Measurements from ENCODE around the gene TTC12.

TTC12 gene

DNA sequence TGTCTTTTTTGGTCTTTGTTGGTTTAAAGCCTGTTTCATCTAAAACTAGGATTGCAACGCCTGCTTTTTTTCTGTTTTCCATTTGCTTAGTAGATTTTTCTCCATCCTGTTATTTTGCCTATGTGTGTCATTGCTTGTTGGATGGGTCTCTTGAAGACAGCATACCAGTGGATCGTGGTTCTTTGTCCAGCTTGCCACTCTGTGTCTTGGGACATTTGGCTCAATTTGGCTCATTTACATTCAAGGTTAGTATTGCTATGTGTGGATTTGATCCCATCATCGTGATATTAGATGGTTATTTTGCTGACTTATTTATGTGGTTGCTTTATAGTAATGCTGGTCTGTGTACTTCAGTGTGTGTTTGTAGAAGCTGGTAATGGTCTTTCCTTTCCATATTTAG is 41.8 kb downstream of the TTC12 start:
- Histone ChIP-seq H3K27me3 (replicated peaks; ENCODE audit: control insufficient read depth, insufficient read depth, low read length) (no peaks in the 10 kb centered on the region), H3K9me3 (ENCODE audit: control insufficient read depth, low read length) (peaks cover 27% of the 10 kb centered on the region), H3K4me3 (ENCODE audit: low read length) (no peak overlapping the region), H3K36me3 (ENCODE audit: control insufficient read depth, insufficient read depth, low read length, severe bottlenecking) (peaks cover 11% of the 10 kb centered on the region), H3K9ac (ENCODE audit: low read length) (no peak overlapping the region), H3K4me1 (ENCODE audit: control insufficient read depth, insufficient read depth, low read length) (no peaks in the 10 kb centered on the region)
- DNase-seq (ENCODE audit: low read depth) = no peak

DNA sequence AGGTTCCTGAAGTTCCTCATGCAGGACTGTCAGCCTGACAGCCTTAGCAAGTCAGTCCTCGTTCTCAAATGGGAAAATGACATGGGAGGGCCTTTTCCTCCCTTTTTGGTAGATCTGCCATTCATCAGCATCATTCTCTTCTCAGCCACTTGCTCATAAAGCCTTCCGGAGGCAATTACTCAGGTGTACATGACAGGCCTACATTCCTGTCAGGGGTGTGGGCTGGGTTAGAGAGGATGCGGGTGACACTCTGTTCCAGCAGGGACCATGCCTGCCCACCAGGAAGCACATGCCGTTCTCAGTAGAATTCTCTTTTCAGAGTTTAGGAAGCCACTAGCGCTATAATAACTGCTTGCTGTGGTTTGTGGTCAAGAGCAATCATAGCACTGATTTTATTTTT is 49.0 kb downstream of the TTC12 start:
- Histone ChIP-seq H3K27me3 (replicated peaks; ENCODE audit: control insufficient read depth, insufficient read depth, low read length) (no peaks in the 10 kb centered on the region), H3K9me3 (ENCODE audit: control insufficient read depth, low read length) (no peaks in the 10 kb centered on the region), H3K9ac (ENCODE audit: low read length) (no peak overlapping the region), H3K36me3 (ENCODE audit: control insufficient read depth, insufficient read depth, low read length, severe bottlenecking) (peaks cover 15% of the 10 kb centered on the region), H3K4me1 (ENCODE audit: control insufficient read depth, insufficient read depth, low read length) (no peaks in the 10 kb centered on the region), H3K4me3 (ENCODE audit: low read length) (no peak overlapping the region)
- DNase-seq (ENCODE audit: low read depth) = no peak

DNA sequence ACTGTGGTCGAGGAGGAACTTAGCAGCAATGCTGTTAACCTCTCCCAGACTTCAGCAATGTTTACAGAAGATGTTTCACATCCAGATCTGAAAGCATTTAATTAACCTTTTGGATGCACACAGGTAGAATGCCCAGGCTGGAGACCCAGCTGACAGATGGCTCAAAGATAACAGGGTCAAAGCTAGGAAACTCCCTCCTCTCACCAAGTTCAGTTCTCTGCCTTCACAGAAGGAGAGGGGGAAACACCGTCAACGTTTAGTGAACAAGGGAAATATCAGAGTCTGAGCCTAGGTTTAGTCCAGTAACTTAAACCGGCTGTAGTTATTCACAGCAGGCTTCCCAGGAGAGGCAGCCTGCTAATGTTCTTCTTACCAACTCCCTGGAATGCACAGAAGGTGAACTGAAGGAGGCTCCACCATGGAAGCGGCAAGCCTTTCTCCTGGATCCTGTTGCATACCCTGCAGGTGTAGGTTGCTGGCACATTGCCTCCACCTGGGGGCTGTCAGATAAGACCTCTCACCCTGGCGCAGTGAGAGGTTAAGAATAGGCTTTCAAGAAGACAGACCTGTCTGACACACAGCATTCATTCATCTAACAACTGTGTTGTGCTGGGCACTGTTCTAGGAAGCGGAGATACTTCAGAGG is 49.7 kb downstream of the TTC12 start:
- H3K4me3 ChIP-seq (ENCODE audit: low read length) = no peak overlapping the region
- no peak for DNase-seq (ENCODE audit: low read depth)
- H3K9me3 ChIP-seq (ENCODE audit: control insufficient read depth, low read length) = no peaks in the 10 kb centered on the region
- H3K4me1 ChIP-seq (ENCODE audit: control insufficient read depth, insufficient read depth, low read length) = no peaks in the 10 kb centered on the region
- H3K9ac ChIP-seq (ENCODE audit: low read length) = no peak overlapping the region
- H3K27me3 ChIP-seq (replicated peaks; ENCODE audit: control insufficient read depth, insufficient read depth, low read length) = no peaks in the 10 kb centered on the region
- H3K36me3 ChIP-seq (ENCODE audit: control insufficient read depth, insufficient read depth, low read length, severe bottlenecking) = peaks cover 15% of the 10 kb centered on the region

DNA sequence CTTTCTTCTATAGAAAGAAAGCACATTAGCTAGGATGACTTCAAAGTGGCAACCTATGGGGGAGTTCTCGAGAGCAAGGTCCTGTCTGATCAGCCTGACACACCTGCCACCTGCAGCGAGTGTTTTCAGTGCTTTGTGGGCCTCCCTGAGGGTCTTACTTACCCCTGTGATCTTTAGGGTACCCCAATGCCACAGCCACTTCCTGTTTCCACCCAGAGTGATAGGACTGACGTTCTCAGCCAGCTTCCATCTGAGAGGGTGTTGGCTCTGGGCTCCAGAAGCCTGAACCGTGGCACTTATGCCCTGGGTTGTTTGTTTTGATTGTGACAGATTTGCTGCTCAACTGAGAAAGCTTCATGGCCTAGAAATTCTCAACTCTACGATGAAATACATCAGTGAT is 51.5 kb downstream of the TTC12 start:
- Histone ChIP-seq H3K9me3 (ENCODE audit: control insufficient read depth, low read length) (no peaks in the 10 kb centered on the region), H3K9ac (ENCODE audit: low read length) (no peak overlapping the region), H3K27me3 (replicated peaks; ENCODE audit: control insufficient read depth, insufficient read depth, low read length) (no peaks in the 10 kb centered on the region), H3K36me3 (ENCODE audit: control insufficient read depth, insufficient read depth, low read length, severe bottlenecking) (peaks cover 15% of the 10 kb centered on the region), H3K4me3 (ENCODE audit: low read length) (no peak overlapping the region), H3K4me1 (ENCODE audit: control insufficient read depth, insufficient read depth, low read length) (no peaks in the 10 kb centered on the region)
- DNase-seq (ENCODE audit: low read depth) = no peak

DNA sequence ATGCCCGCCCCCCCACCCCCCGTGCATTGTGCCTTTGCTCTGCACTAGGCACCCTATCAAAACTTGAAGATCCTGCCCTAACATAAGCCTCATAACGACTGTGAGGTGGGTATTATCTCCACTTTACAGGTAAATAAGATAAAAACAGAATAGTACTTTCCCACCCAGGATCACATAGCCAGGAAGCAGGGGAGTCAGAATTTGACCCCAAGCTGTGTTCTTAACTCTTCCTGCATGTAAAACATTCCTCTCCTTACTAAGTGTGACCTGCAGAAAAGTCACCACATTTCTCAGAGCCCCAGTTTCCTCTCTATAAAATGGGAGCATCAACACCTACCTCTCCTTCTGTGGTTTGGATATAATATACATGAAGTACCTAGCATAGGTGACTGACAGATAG is 55.0 kb downstream of the TTC12 start:
- Histone ChIP-seq H3K36me3 (ENCODE audit: control insufficient read depth, insufficient read depth, low read length, severe bottlenecking) (peaks cover 6% of the 10 kb centered on the region), H3K9me3 (ENCODE audit: control insufficient read depth, low read length) (no peaks in the 10 kb centered on the region), H3K27me3 (replicated peaks; ENCODE audit: control insufficient read depth, insufficient read depth, low read length) (no peaks in the 10 kb centered on the region), H3K4me3 (ENCODE audit: low read length) (no peak overlapping the region), H3K4me1 (ENCODE audit: control insufficient read depth, insufficient read depth, low read length) (peaks cover 11% of the 10 kb centered on the region), H3K9ac (ENCODE audit: low read length) (no peak overlapping the region)
- DNase-seq (ENCODE audit: low read depth) = no peak

DNA sequence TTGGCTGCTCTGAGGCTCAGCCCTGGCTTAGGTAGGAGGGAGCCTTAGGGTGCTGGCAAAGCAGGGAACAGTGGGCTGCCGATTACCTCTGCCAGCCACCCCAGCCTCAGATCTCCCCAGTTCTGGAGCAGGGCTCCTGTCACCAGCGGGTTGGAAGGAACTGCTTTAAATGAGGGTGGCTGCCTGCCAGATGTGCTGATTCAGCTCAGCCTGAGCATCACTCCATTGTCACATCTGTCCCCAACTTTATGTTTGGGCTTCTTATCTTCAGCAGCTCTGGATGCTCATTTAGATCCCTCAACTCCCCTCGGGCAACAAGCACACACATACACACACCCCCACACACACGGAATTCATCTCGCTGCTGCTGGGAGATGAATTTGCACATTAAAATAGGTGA is 56.3 kb downstream of the TTC12 start:
- Histone ChIP-seq H3K4me1 (ENCODE audit: control insufficient read depth, insufficient read depth, low read length) (peaks cover 11% of the 10 kb centered on the region), H3K36me3 (ENCODE audit: control insufficient read depth, insufficient read depth, low read length, severe bottlenecking) (no peaks in the 10 kb centered on the region)

DNA sequence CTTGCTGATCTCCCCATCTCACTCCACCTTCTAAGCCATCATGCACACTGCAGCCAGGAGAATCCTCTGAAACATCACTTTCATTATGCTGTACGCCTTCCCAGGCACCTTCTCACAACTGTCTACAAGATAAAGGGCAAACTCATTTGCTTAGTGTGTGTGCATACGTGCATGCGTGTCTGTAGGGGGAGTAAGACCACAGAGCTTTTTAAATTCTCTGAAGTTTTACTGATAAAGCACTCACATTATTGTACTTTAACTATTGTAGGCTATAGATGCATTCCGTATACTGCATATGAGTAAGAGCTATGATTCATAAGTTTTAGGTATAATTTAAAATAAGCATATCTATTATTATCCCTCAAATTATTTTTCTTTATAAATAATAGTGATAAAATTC is 57.9 kb downstream of the TTC12 start:
- Histone ChIP-seq H3K36me3 (ENCODE audit: control insufficient read depth, insufficient read depth, low read length, severe bottlenecking) (no peaks in the 10 kb centered on the region), H3K9me3 (ENCODE audit: control insufficient read depth, low read length) (no peaks in the 10 kb centered on the region), H3K27me3 (replicated peaks; ENCODE audit: control insufficient read depth, insufficient read depth, low read length) (no peaks in the 10 kb centered on the region), H3K4me1 (ENCODE audit: control insufficient read depth, insufficient read depth, low read length) (peaks cover 11% of the 10 kb centered on the region), H3K9ac (ENCODE audit: low read length) (no peak overlapping the region), H3K4me3 (ENCODE audit: low read length) (no peak overlapping the region)
- no peak for DNase-seq (ENCODE audit: low read depth)

More for the DNA sequence above, 56.3 kb downstream of the TTC12 start:
- Histone ChIP-seq H3K27me3 (replicated peaks; ENCODE audit: control insufficient read depth, insufficient read depth, low read length) (no peaks in the 10 kb centered on the region), H3K9me3 (ENCODE audit: control insufficient read depth, low read length) (no peaks in the 10 kb centered on the region), H3K4me3 (ENCODE audit: low read length) (no peak overlapping the region), H3K9ac (ENCODE audit: low read length) (no peak overlapping the region)
- no peak for DNase-seq (ENCODE audit: low read depth)

DNA sequence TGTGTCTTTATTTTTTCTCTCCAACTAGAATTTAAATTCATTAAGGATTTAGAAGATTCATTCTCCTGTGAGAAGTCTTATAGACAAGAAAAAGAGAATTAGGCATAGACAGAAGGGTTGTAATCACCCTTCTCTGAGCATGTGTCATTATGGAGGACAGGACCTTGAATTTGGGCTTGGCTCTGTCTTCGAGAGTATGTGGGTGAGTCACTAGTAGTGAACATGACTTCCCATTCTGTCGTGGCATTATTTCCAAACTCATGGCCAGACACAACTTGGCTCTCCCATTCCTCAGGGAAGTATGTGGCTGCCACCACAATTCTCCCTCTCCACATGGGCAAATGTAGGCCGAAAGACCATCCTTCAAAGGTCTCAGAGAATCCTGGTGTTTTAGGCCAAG is 58.9 kb downstream of the TTC12 start:
- Histone ChIP-seq H3K9me3 (ENCODE audit: control insufficient read depth, low read length) (no peaks in the 10 kb centered on the region), H3K36me3 (ENCODE audit: control insufficient read depth, insufficient read depth, low read length, severe bottlenecking) (no peaks in the 10 kb centered on the region), H3K27me3 (replicated peaks; ENCODE audit: control insufficient read depth, insufficient read depth, low read length) (no peaks in the 10 kb centered on the region), H3K9ac (ENCODE audit: low read length) (no peak overlapping the region), H3K4me3 (ENCODE audit: low read length) (no peak overlapping the region), H3K4me1 (ENCODE audit: control insufficient read depth, insufficient read depth, low read length) (peaks cover 19% of the 10 kb centered on the region)
- DNase-seq (ENCODE audit: low read depth) = peak; percentile 17

DNA sequence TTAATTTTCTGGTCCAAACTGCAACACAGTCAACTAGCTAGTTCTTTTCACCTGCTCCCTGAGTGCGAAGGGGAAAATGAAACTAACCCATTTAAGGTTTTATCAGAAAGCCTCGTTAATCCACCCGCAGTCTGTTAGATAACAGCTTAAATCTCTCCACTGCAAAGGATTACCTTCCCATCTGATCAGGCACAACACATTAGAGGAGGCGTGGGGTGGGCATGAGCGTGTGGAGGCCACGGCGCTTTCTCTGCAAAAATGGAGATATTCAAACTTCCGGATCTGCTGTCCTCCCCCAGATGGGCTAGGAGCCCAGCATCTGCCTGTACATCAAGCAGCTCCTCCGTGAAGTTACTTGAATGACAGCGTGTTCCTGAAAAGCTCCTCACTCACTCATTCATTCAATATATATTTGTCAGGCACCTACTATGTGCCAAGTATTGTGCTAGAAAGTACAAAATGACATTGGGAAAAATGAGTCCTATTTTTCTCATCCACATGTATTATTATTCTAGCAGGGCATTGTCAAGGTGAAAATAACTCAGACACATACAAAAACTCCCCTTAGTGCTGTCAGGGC is 59.7 kb downstream of the TTC12 start:
- no peaks in the 10 kb centered on the region for H3K27me3 ChIP-seq (replicated peaks; ENCODE audit: control insufficient read depth, insufficient read depth, low read length)
- DNase-seq (ENCODE audit: low read depth) = no peak
- H3K9me3 ChIP-seq (ENCODE audit: control insufficient read depth, low read length) = no peaks in the 10 kb centered on the region
- no peak overlapping the region for H3K9ac ChIP-seq (ENCODE audit: low read length)
- H3K36me3 ChIP-seq (ENCODE audit: control insufficient read depth, insufficient read depth, low read length, severe bottlenecking) = no peaks in the 10 kb centered on the region
- no peak overlapping the region for H3K4me3 ChIP-seq (ENCODE audit: low read length)
- peaks cover 20% of the 10 kb centered on the region for H3K4me1 ChIP-seq (ENCODE audit: control insufficient read depth, insufficient read depth, low read length)

DNA sequence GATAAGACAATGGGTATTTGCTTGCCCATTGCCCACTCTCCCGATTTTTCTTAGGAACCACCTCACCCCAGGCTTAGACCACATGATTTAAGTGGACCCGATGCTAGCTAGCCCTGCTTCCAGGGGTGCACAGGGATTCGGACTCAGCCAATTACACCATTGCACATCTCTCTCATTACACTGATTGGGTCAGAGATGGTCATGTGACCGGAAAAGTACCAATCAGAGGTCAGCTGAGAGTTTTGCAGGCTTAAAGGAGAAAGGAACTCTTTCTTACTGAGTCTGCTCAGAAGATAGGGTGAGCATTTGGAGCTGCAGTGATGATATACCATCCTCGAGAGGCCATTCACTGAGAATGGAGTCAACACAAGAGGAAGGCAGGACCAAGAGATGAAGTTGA is 61.0 kb downstream of the TTC12 start:
- peaks cover 20% of the 10 kb centered on the region for H3K4me1 ChIP-seq (ENCODE audit: control insufficient read depth, insufficient read depth, low read length)
- no peaks in the 10 kb centered on the region for H3K36me3 ChIP-seq (ENCODE audit: control insufficient read depth, insufficient read depth, low read length, severe bottlenecking)
- H3K9ac ChIP-seq (ENCODE audit: low read length) = no peak overlapping the region
- H3K27me3 ChIP-seq (replicated peaks; ENCODE audit: control insufficient read depth, insufficient read depth, low read length) = no peaks in the 10 kb centered on the region
- no peaks in the 10 kb centered on the region for H3K9me3 ChIP-seq (ENCODE audit: control insufficient read depth, low read length)
- no peak overlapping the region for H3K4me3 ChIP-seq (ENCODE audit: low read length)
- no peak for DNase-seq (ENCODE audit: low read depth)

DNA sequence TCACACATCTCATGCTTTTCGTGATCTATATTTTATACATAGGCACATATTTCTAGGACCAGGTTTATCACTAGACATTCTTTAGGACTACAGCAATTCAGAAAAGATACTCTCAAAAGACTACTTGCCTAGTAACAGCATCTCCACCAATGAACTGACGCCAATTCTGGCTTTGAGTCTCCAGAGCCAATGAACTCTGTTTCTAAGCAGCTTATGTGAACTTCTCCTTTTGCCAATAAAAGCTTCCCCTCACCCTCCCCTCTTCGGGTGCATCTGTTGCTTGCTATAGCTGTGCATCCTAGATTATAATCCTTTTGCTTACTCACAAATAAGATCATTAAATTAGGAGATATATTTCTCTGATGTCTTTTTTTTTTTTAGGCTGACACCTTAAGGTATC is 61.8 kb downstream of the TTC12 start:
- H3K9me3 ChIP-seq (ENCODE audit: control insufficient read depth, low read length) = no peaks in the 10 kb centered on the region
- no peak overlapping the region for H3K9ac ChIP-seq (ENCODE audit: low read length)
- H3K4me3 ChIP-seq (ENCODE audit: low read length) = no peak overlapping the region
- peak; percentile 4 for DNase-seq (ENCODE audit: low read depth)
- no peaks in the 10 kb centered on the region for H3K36me3 ChIP-seq (ENCODE audit: control insufficient read depth, insufficient read depth, low read length, severe bottlenecking)
- peaks cover 20% of the 10 kb centered on the region for H3K4me1 ChIP-seq (ENCODE audit: control insufficient read depth, insufficient read depth, low read length)
- H3K27me3 ChIP-seq (replicated peaks; ENCODE audit: control insufficient read depth, insufficient read depth, low read length) = no peaks in the 10 kb centered on the region
